SK-N-SH treated with all-trans-retinoic acid at 6 μM for 48 hours (cell line): ENCODE results near the gene RAP1GAP.

Source experiments
- CSDC2 ChIP-seq: fragments of 250-450 bp; sonication (Bioruptor Pico); IDR thresholded peaks from 2 replicates; pipeline ENCODE4 v1.5.0; 2020; ENCODE audit warnings: mild to moderate bottlenecking, moderate library complexity
- CSRNP3 ChIP-seq: fragments of 250-450 bp; sonication (Bioruptor Pico); IDR thresholded peaks from 2 replicates; pipeline ENCODE4 v1.5.1; 2021; ENCODE audit warnings: mild to moderate bottlenecking, moderate library complexity
- GLIS3 ChIP-seq: fragments of 250-450 bp; sonication (Bioruptor Pico); IDR thresholded peaks from 2 replicates; pipeline ENCODE4 v1.5.0; 2020; ENCODE audit warnings: mild to moderate bottlenecking, moderate library complexity
- OSR1 ChIP-seq: fragments of 250-450 bp; sonication (Bioruptor Pico); IDR thresholded peaks from 2 replicates; pipeline ENCODE4 v1.8.0; 2022; ENCODE audit warnings: moderate library complexity, mild to moderate bottlenecking, inconsistent platforms
- RARB ChIP-seq: fragments of 250-450 bp; sonication (Bioruptor Pico); IDR thresholded peaks from 2 replicates; pipeline ENCODE4 v1.8.0; 2021; ENCODE audit warnings: mild to moderate bottlenecking, moderate library complexity
- TOX ChIP-seq: fragments of 250-450 bp; sonication (Bioruptor Pico); IDR thresholded peaks from 2 replicates; pipeline ENCODE4 v1.8.0; 2021; ENCODE audit warnings: mild to moderate bottlenecking, moderate library complexity, borderline replicate concordance
- TSHZ2 ChIP-seq: fragments of 250-450 bp; sonication (Bioruptor Pico); IDR thresholded peaks from 2 replicates; pipeline ENCODE4 v1.5.0; 2020; ENCODE audit warnings: mild to moderate bottlenecking, moderate library complexity
- ZC3H10 ChIP-seq: fragments of 250-450 bp; sonication (Bioruptor Pico); IDR thresholded peaks from 2 replicates; pipeline ENCODE4 v1.5.1; 2021; ENCODE audit warnings: mild to moderate bottlenecking, moderate library complexity
- ZFP3 ChIP-seq: fragments of 250-450 bp; sonication (Bioruptor Pico); IDR thresholded peaks from 2 replicates; pipeline ENCODE4 v1.5.0; 2020; ENCODE audit warnings: mild to moderate bottlenecking, moderate library complexity
- ZFP30 ChIP-seq: fragments of 450-650 bp; formaldehyde crosslinking; IDR thresholded peaks from 2 replicates; pipeline ENCODE4 v1.5.0; 2022; ENCODE audit warnings: mild to moderate bottlenecking, moderate library complexity
- ZNF8 ChIP-seq: fragments of 450-650 bp; formaldehyde crosslinking; IDR thresholded peaks from 2 replicates; pipeline ENCODE4 v1.5.0; 2020; ENCODE audit warnings: mild to moderate bottlenecking, moderate library complexity

- TF ChIP-seq ZFP30 (CRISPR knock-in tag) = no peak
- TF ChIP-seq TOX (CRISPR knock-in tag) = no peak
- no peak for TF ChIP-seq ZC3H10 (CRISPR knock-in tag)
- no peak for TF ChIP-seq OSR1 (CRISPR knock-in tag)
- TF ChIP-seq GLIS3 (CRISPR knock-in tag) = no peak
- TF ChIP-seq CSDC2 (CRISPR knock-in tag) = no peak
- no peak for TF ChIP-seq CSRNP3 (CRISPR knock-in tag)
- no peak for TF ChIP-seq TSHZ2 (CRISPR knock-in tag)
- TF ChIP-seq ZNF8 (CRISPR knock-in tag) = no peak
- TF ChIP-seq ZFP3 (CRISPR knock-in tag) = no peak
- no peak for TF ChIP-seq RARB (CRISPR knock-in tag)
Measured at GRCh38 chr1:21671915-21672314, 2.8 kb upstream of the RAP1GAP start.
